Trophoblast cell (in vitro differentiated cells and primary cell): Measurements from ENCODE around the gene CUEDC1.
"Not testable (repeated sequence)": the region's sequence is repeated elsewhere in the genome, so short reads cannot be mapped to it uniquely, and the experiment has no call there.

Experiments used
- DNase-seq, 2 donors: peaks; one replicate each; pipeline ENCODE4 v3.0.0-alpha.2; 2016
- H2AFZ ChIP-seq: 2 replicates; pipeline ENCODE4 v1.6.1; 2013; ENCODE audit warnings: low read length, moderate library complexity, mild to moderate bottlenecking; ENCODE audit not compliant: insufficient read depth, poor library complexity
- H2AK5ac ChIP-seq: 2 replicates; pipeline ENCODE4 v1.6.1; 2013; ENCODE audit warnings: mild to moderate bottlenecking, low read length
- H2BK120ac ChIP-seq: 2 replicates; pipeline ENCODE4 v1.6.1; 2013; ENCODE audit warnings: low read length, mild to moderate bottlenecking, moderate library complexity; ENCODE audit not compliant: insufficient read depth, poor library complexity
- H2BK12ac ChIP-seq: 2 replicates; pipeline ENCODE4 v1.6.1; 2013; ENCODE audit warnings: mild to moderate bottlenecking, low read length, moderate library complexity
- H2BK5ac ChIP-seq: 2 replicates; pipeline ENCODE4 v1.6.1; 2013; ENCODE audit warnings: low read length, low read depth, moderate library complexity, mild to moderate bottlenecking; ENCODE audit not compliant: poor library complexity
- H3K14ac ChIP-seq: 2 replicates; pipeline ENCODE4 v1.6.1; 2013; ENCODE audit warnings: mild to moderate bottlenecking, low read length
- H3K18ac ChIP-seq: 2 replicates; pipeline ENCODE4 v1.6.1; 2013; ENCODE audit warnings: mild to moderate bottlenecking, low read length
- H3K23ac ChIP-seq: 2 replicates; pipeline ENCODE4 v1.6.1; 2013; ENCODE audit warnings: low read length
- H3K27ac ChIP-seq: 2 replicates; pipeline ENCODE4 v1.5.1; 2013; ENCODE audit warnings: low read depth, mild to moderate bottlenecking, inconsistent platforms, low read length, moderate library complexity
- H3K27me3 ChIP-seq: 2 replicates; pipeline ENCODE4 v1.6.1; 2013; ENCODE audit warnings: inconsistent platforms, mild to moderate bottlenecking, low read length, moderate library complexity; ENCODE audit not compliant: insufficient read depth
- H3K36me3 ChIP-seq, 2 experiments: 1 replicate in 1 of 2; 2 replicates in 1 of 2; pipeline ENCODE4 v1.6.1; 2013; ENCODE audit warnings: low read length in 2 of 2, mild to moderate bottlenecking in 2 of 2, moderate library complexity in 1 of 2; ENCODE audit not compliant: insufficient read depth in 2 of 2, control insufficient read depth in 1 of 2
- H3K4ac ChIP-seq: 2 replicates; pipeline ENCODE4 v1.6.1; 2013; ENCODE audit warnings: low read depth, mild to moderate bottlenecking, low read length, moderate library complexity
- H3K4me1 ChIP-seq, 2 experiments: 1 replicate in 1 of 2; 2 replicates in 1 of 2; pipeline ENCODE4 v1.6.1; 2013; ENCODE audit warnings: low read length in 2 of 2, mild to moderate bottlenecking in 2 of 2, moderate library complexity in 1 of 2; ENCODE audit not compliant: insufficient read depth in 2 of 2, control insufficient read depth in 1 of 2
- H3K4me2 ChIP-seq: 2 replicates; pipeline ENCODE4 v1.6.1; 2013; ENCODE audit warnings: inconsistent platforms, mild to moderate bottlenecking, low read length, moderate library complexity
- H3K4me3 ChIP-seq: 2 replicates; pipeline ENCODE4 v1.5.1; 2013; ENCODE audit warnings: mild to moderate bottlenecking, low read depth, low read length, inconsistent platforms
- H3K79me1 ChIP-seq: one replicate; pipeline ENCODE4 v1.6.1; 2013; ENCODE audit warnings: low read length
- H3K79me2 ChIP-seq: 2 replicates; pipeline ENCODE4 v1.6.1; 2013; ENCODE audit warnings: low read length, mild to moderate bottlenecking; ENCODE audit not compliant: control insufficient read depth, insufficient read depth, poor library complexity
- H3K9ac ChIP-seq: 2 replicates; pipeline ENCODE4 v1.6.1; 2013; ENCODE audit warnings: mild to moderate bottlenecking, low read length
- H3K9me3 ChIP-seq: 2 replicates; pipeline ENCODE4 v1.6.1; 2013; ENCODE audit warnings: low read depth, mild to moderate bottlenecking, control low read depth, inconsistent platforms, low read length; ENCODE audit not compliant: insufficient read depth
- H4K12ac ChIP-seq: 2 replicates; pipeline ENCODE4 v1.6.1; 2013; ENCODE audit warnings: low read depth, mild to moderate bottlenecking, low read length, moderate library complexity
- H4K8ac ChIP-seq: 2 replicates; pipeline ENCODE4 v1.6.1; 2013; ENCODE audit warnings: low read depth, mild to moderate bottlenecking, low read length, moderate library complexity
- H4K91ac ChIP-seq: one replicate; pipeline ENCODE4 v1.6.1; 2013; ENCODE audit warnings: low read depth, mild to moderate bottlenecking, low read length, moderate library complexity
- WGBS: extraction: QIAGEN DNeasy Blood & Tissue Kit; methylation state at CpG from one replicate; pipeline ENCODE4 v1.1.7; 2013; ENCODE audit warnings: missing lambda C conversion rate; ENCODE audit not compliant: insufficient read length, insufficient coverage; ENCODE audit errors: extremely low coverage; 5-methylcytosine and 5-hydroxymethylcytosine counted together

Gene CUEDC1

DNA sequence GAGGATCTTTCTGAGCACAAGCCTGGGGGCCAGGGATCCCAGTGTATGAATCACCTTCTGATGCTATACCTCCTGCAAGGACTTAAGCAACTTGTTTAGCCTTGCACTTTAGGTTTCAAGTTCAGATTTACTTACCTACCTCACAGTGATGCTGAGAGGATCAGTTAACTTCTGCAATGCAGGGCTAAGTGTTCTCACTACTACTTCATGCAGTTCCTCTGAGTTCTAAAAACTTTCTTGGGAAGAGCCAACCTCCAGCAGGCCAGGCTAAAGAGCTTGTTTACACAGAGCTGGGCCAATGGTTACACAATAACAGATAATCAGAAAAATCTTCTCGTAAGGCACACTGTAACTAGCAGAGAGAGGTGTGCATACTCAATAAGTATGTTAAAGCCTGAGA, 19.8 kb upstream of the CUEDC1 start:
- H3K79me2 ChIP-seq = no peaks in the 10 kb centered on the region
- peaks cover 28 to 37% of the 10 kb centered on the region in 2 experiments for H3K36me3 ChIP-seq
- no peak overlapping the region for H2BK120ac ChIP-seq
- no CpG with 5 or more reads among the region's 1 CpG for WGBS
- H3K4me2 ChIP-seq = no peak overlapping the region
- H3K9ac ChIP-seq = no peak overlapping the region
- no peak overlapping the region for H3K27ac ChIP-seq
- H3K27me3 ChIP-seq = no peaks in the 10 kb centered on the region
- no peak overlapping the region for H2BK5ac ChIP-seq
- H3K4ac ChIP-seq = no peak overlapping the region
- no peaks in the 10 kb centered on the region for H3K4me1 ChIP-seq
- no peak overlapping the region for H4K91ac ChIP-seq
- H3K18ac ChIP-seq = no peak overlapping the region
- no peak overlapping the region for H2AK5ac ChIP-seq
- H4K8ac ChIP-seq = no peak overlapping the region
- no peaks in the 10 kb centered on the region for H3K9me3 ChIP-seq
- DNase-seq = no peak
- H3K23ac ChIP-seq = no peak overlapping the region
- no peaks in the 10 kb centered on the region for H3K79me1 ChIP-seq
- no peak overlapping the region for H3K4me3 ChIP-seq
- H2BK12ac ChIP-seq = no peak overlapping the region
- H3K14ac ChIP-seq = no peak overlapping the region
- H2AFZ ChIP-seq = no peak overlapping the region
- no peak overlapping the region for H4K12ac ChIP-seq

DNA sequence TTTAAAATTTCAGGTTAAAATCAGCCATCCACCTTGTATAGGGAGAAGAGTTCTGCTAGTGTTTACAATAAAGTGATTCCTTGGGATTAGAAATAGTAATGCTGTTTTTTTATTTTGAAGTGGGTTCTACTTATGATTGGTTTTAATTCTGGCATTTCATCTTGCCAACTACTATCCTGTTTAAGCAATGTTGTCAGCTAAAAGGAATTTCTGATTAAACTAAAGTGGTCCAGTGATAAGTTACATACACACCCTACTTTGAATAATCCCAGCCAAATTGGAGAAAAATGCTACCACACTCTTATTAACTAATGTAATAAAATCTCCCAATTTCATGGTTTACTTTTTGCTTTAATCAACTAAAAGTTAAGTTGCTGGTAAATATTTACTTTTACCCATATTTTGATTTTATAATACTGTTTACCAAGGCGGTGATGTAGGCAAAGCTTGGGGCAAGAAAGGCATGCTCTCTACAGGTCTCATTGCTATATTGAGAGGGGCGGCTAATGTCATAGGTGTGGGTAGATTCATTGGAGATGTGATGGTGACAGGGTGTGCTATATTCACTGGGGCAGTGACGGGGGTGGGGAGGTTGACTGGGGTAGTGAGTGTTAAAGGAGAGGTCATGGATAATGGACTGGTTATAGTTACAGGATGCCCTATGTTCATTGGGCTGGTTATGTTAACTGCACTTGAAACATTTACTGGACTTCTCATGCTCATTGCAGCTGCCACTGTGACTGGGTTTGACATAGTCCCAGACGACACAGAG, 19.0 kb upstream of the CUEDC1 start:
- H3K27me3 ChIP-seq, DNase-seq, H2BK120ac ChIP-seq, H3K18ac ChIP-seq, H4K12ac ChIP-seq, H3K23ac ChIP-seq, H2AK5ac ChIP-seq, H3K4me1 ChIP-seq, H3K14ac ChIP-seq, H3K27ac ChIP-seq, H2AFZ ChIP-seq, H3K4me3 ChIP-seq, H3K9me3 ChIP-seq, H2BK5ac ChIP-seq, H2BK12ac ChIP-seq, H3K79me2 ChIP-seq, H3K4me2 ChIP-seq, H3K4ac ChIP-seq, H4K8ac ChIP-seq, H3K9ac ChIP-seq, H4K91ac ChIP-seq, H3K79me1 ChIP-seq: not testable (repeated sequence)
- no CpG with 5 or more reads among the region's 4 CpGs for WGBS
- H3K36me3 ChIP-seq = peaks cover 24 to 34% of the 10 kb centered on the region in 2 experiments

DNA sequence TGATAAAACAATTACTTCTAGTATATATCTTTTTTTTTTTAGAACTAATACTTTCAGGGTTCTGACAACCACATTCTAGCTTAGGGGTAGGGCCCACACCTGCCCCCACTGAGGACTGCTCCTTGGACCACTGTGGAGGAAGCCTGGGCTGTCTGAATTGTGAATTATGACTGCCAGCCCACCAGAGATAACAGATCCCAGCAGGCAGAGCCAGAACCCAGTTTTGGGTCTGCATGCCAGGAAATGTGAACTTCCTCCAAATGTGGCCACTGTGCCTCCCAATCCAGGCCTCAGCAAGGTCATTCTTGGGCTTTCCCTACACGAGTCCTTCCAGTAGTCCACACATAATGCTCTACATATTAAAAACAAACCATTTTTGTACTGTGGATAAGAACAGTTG, 16.9 kb upstream of the CUEDC1 start:
- Histone ChIP-seq H3K4me3 (no peak overlapping the region), H4K8ac (no peak overlapping the region), H4K12ac (no peak overlapping the region), H2BK12ac (no peak overlapping the region), H3K14ac (no peak overlapping the region), H3K4ac (no peak overlapping the region), H2AK5ac (no peak overlapping the region), H3K79me2 (no peaks in the 10 kb centered on the region), H2BK120ac (no peak overlapping the region), H3K4me2 (no peak overlapping the region), H3K27ac (no peak overlapping the region), H3K36me3 (peaks cover 13 to 28% of the 10 kb centered on the region in 2 experiments), H3K9ac (no peak overlapping the region), H3K27me3 (no peaks in the 10 kb centered on the region), H3K9me3 (no peaks in the 10 kb centered on the region), H3K18ac (no peak overlapping the region), H3K79me1 (no peaks in the 10 kb centered on the region), H4K91ac (no peak overlapping the region), H3K4me1 (no peaks in the 10 kb centered on the region), H2BK5ac (no peak overlapping the region), H2AFZ (no peak overlapping the region), H3K23ac (no peak overlapping the region)
- DNase-seq = no peak
- WGBS = no CpG with 5 or more reads among the region's 1 CpG

DNA sequence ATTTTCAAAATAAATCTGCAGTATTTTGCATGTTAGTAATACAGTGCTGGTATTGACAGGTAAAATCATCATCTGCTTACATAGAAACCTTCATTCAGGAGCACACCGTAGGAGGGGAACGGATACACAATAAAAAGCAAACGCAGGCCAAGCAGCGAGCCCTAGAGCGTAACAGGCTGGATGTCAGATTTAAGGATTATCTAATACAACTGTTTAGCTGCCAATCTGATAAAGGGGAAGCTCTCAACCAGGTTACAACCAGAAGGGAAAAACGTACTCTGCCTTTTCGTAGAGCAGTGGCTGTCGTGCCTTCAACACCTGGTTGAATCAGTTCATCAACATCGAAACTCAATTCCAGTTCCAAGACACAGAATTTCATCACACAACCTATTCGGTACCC, 16.4 kb upstream of the CUEDC1 start:
- H3K79me2 ChIP-seq = no peaks in the 10 kb centered on the region
- no peak overlapping the region for H2BK12ac ChIP-seq
- H3K27me3 ChIP-seq = no peaks in the 10 kb centered on the region
- no peak overlapping the region for H2BK120ac ChIP-seq
- no peak overlapping the region for H3K4me3 ChIP-seq
- H2AFZ ChIP-seq = no peak overlapping the region
- H3K4me2 ChIP-seq = no peak overlapping the region
- no peaks in the 10 kb centered on the region for H3K9me3 ChIP-seq
- H2BK5ac ChIP-seq = no peak overlapping the region
- no peak overlapping the region for H4K8ac ChIP-seq
- no peak overlapping the region for H3K27ac ChIP-seq
- H3K14ac ChIP-seq = no peak overlapping the region
- no peak overlapping the region for H3K9ac ChIP-seq
- no peaks in the 10 kb centered on the region for H3K79me1 ChIP-seq
- H4K91ac ChIP-seq = no peak overlapping the region
- WGBS = no CpG with 5 or more reads among the region's 10 CpGs
- H3K23ac ChIP-seq = no peak overlapping the region
- H3K4me1 ChIP-seq = no peaks in the 10 kb centered on the region
- peaks cover 10 to 25% of the 10 kb centered on the region in 2 experiments for H3K36me3 ChIP-seq
- no peak overlapping the region for H3K18ac ChIP-seq
- no peak overlapping the region for H3K4ac ChIP-seq
- no peak for DNase-seq
- no peak overlapping the region for H4K12ac ChIP-seq
- no peak overlapping the region for H2AK5ac ChIP-seq
